Smooth muscle cell (in vitro differentiated cells): ENCODE measurements around the gene MEF2D. TPM values are rescaled to one million over a fixed set of nuclear protein-coding genes. Genes with fewer than 3 reads are reported as not detected.

Experiments
- DNase-seq: peaks from one replicate; lab custom pipeline; 2025; ENCODE audit not compliant: unreplicated experiment; lab: John Stamatoyannopoulos, UW
- H2AFZ ChIP-seq: fragments of 200-600 bp; sonication (generic); 2 replicates; pipeline ENCODE4 v1.6.0; 2016; ENCODE audit warnings: antibody characterized with exemption, low read depth, mild to moderate bottlenecking
- H3F3A ChIP-seq: fragments of 200-600 bp; sonication (generic); 2 replicates; pipeline ENCODE4 v1.6.0; 2017; ENCODE audit warnings: antibody characterized with exemption, low read depth
- H3K27ac ChIP-seq: fragments of 200-600 bp; sonication (generic); 2 replicates; pipeline ENCODE4 v1.5.1; 2016; ENCODE audit warnings: low read depth, mild to moderate bottlenecking
- H3K27me3 ChIP-seq: fragments of 200-600 bp; sonication (generic); 2 replicates; pipeline ENCODE4 v1.6.1; 2016; ENCODE audit warnings: low read depth, mild to moderate bottlenecking
- H3K36me3 ChIP-seq: fragments of 200-600 bp; sonication (generic); 2 replicates; pipeline ENCODE4 v1.5.1; 2016; ENCODE audit warnings: low read depth
- H3K4me1 ChIP-seq: fragments of 200-600 bp; sonication (generic); 2 replicates; pipeline ENCODE4 v1.5.1; 2016; ENCODE audit warnings: low read depth
- H3K4me2 ChIP-seq: fragments of 200-600 bp; sonication (generic); 2 replicates; pipeline ENCODE4 v1.6.0; 2016; ENCODE audit warnings: mild to moderate bottlenecking
- H3K4me3 ChIP-seq: fragments of 200-600 bp; sonication (generic); 2 replicates; pipeline ENCODE4 v1.5.1; 2016; ENCODE audit warnings: mild to moderate bottlenecking
- H3K79me2 ChIP-seq: fragments of 200-600 bp; sonication (generic); 2 replicates; pipeline ENCODE4 v1.6.0; 2016; ENCODE audit warnings: low read depth, mild to moderate bottlenecking
- H3K9ac ChIP-seq: fragments of 200-600 bp; sonication (generic); 2 replicates; pipeline ENCODE4 v1.6.0; 2016; ENCODE audit warnings: low read depth
- H3K9me3 ChIP-seq: fragments of 200-600 bp; sonication (generic); replicated peaks from 2 replicates; pipeline ENCODE4 v1.5.1; 2016; ENCODE audit warnings: low read depth
- H4K20me1 ChIP-seq: fragments of 200-600 bp; sonication (generic); 2 replicates; pipeline ENCODE4 v1.6.0; 2016; ENCODE audit warnings: low read depth
- WGBS: methylation state at CpG from one replicate; pipeline ENCODE4 v1.1.7; 2016; ENCODE audit warnings: low lambda C conversion rate; 5-methylcytosine and 5-hydroxymethylcytosine counted together
- polyA plus RNA-seq: library from polyadenylated mRNA; unstranded; fragments of >200 nt; fragmentation: Nextera tagmentation; extraction: Ambion mirVana; gene quantifications from 2 replicates; pipeline ENCODE4 v1.2.1, GENCODE V29; 2016
- total RNA-seq: library from RNA; depleted of rRNA; stranded (reverse); fragments of >200 nt; gene quantifications from 2 replicates; pipeline ENCODE4 v1.2.3, GENCODE V29; 2014
- TF ChIP-seq, protein P1 (sequence below): fragments of 200-600 bp; sonication (generic); IDR thresholded peaks from 2 replicates; pipeline ENCODE4 v1.5.1; 2017; ENCODE audit warnings: borderline replicate concordance, mild to moderate bottlenecking, antibody characterized with exemption; ENCODE audit not compliant: insufficient read depth, poor library complexity, severe bottlenecking

Gene MEF2D
- total and polyA plus RNA-seq, 2 experiments from 2014 or later: 23.2 to 45.6 TPM

DNA sequence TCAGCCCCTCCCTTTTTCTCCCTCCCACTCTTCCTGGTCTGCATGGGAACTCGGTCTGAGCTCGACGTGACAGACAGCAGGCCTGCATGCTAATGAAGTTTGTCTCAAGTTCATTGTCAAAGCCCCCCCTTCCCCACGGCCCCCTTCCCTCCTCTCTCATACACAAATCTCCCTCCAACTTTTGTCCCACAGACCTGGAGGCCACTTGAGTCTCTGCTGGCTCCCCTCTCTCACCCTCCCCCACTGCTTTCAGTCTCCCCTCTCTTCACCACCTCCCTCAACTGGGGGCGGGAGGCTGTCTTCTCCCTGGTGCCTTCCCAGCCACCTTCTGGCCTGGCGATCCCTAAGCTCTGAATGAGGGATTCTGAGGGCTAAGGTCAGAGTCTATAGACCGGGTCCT lies 70.3 kb downstream of the MEF2D start:
- Histone ChIP-seq H3K27me3 (peaks cover 98% of the 10 kb centered on the region), H3K9me3 (no peaks in the 10 kb centered on the region), H3K4me1 (peaks cover 16% of the 10 kb centered on the region), H3F3A (no peaks in the 10 kb centered on the region), H3K9ac (no peak overlapping the region), H3K27ac (no peak overlapping the region), H3K79me2 (no peaks in the 10 kb centered on the region), H4K20me1 (no peaks in the 10 kb centered on the region), H2AFZ (no peak overlapping the region), H3K36me3 (no peaks in the 10 kb centered on the region), H3K4me2 (no peak overlapping the region), H3K4me3 (no peak overlapping the region)
- no peak for DNase-seq
- 0% methylated on average over 3 of the region's 7 CpGs for WGBS
- TF ChIP-seq, protein P1, sequence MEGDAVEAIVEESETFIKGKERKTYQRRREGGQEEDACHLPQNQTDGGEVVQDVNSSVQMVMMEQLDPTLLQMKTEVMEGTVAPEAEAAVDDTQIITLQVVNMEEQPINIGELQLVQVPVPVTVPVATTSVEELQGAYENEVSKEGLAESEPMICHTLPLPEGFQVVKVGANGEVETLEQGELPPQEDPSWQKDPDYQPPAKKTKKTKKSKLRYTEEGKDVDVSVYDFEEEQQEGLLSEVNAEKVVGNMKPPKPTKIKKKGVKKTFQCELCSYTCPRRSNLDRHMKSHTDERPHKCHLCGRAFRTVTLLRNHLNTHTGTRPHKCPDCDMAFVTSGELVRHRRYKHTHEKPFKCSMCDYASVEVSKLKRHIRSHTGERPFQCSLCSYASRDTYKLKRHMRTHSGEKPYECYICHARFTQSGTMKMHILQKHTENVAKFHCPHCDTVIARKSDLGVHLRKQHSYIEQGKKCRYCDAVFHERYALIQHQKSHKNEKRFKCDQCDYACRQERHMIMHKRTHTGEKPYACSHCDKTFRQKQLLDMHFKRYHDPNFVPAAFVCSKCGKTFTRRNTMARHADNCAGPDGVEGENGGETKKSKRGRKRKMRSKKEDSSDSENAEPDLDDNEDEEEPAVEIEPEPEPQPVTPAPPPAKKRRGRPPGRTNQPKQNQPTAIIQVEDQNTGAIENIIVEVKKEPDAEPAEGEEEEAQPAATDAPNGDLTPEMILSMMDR: no peak

DNA sequence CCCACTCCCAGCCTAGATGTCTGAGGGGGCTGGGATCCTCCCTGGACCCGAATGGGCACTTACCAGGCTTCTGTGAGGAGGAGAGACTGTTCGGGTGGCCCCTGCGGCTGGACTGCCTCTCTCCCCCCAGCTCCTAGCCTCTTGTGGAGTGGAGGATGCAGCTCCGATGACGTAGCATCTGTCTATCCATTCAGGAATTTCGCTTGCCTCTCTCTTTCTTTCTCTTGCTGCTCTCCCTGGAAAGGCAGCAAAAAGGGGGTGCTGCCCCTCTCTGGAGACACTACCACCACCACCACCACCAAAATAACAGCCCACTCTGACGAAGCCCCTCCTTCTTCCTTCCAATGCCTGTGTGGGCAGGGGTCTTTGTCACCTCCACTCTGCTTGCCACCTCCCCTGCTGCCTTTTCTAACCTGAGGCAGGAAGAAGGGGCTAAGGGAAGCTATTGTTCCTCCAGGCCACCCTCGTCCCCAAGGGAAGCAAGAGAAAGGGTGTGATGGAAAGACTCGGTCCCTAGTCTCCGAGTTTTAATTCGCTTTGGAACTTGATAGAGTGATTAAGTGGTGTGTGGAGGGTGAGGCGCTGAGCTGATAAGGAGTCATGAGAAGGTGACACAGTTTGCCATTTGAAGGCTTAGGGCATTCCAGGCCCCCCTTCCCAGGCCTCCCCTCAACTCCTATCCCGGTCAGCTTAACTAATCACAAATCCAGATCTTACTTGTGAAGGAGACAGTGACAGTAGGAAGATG lies 71.1 kb downstream of the MEF2D start:
- Histone ChIP-seq H3K27ac (no peak overlapping the region), H3K4me1 (peaks cover 16% of the 10 kb centered on the region), H2AFZ (no peak overlapping the region), H3K4me2 (no peak overlapping the region), H3K9me3 (no peaks in the 10 kb centered on the region), H3K9ac (no peak overlapping the region), H4K20me1 (no peaks in the 10 kb centered on the region), H3K27me3 (peaks cover 98% of the 10 kb centered on the region), H3F3A (no peaks in the 10 kb centered on the region), H3K4me3 (no peak overlapping the region), H3K79me2 (no peaks in the 10 kb centered on the region), H3K36me3 (no peaks in the 10 kb centered on the region)
- WGBS: 16% methylated on average over 13 of the region's 13 CpGs
- DNase-seq: no peak
- TF ChIP-seq, protein P1: no peak

DNA sequence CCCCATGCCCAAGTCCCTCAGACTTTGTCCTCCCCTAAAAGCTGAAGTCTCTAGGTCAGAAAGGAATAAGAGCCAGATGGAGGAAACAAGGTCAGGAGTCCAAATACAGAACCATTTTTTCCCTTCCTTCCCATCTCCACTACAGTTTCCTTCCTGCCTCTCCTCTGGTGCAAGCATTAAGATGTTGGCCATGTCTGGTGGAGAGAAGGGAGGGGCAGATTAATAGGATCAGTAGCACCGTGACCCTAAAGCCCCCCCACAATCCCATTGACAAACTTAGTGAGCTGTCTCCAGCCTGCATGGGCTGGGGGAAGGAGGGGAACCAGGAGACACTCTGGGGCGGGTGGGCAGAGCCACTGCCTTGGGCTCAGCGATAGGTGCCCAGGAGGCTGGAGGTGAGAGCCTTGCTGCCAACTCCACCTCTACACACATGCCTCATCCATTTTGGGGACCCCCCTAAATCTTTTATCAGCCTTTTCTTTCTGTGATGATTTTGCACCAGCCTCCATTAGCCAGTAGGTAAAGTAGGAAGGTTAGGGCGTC lies 71.8 kb downstream of the MEF2D start:
- 56% methylated on average over 4 of the region's 4 CpGs for WGBS
- H3K4me2 ChIP-seq: no peak overlapping the region
- H3K9ac ChIP-seq: no peak overlapping the region
- no peaks in the 10 kb centered on the region for H3K9me3 ChIP-seq
- peaks cover 98% of the 10 kb centered on the region for H3K27me3 ChIP-seq
- no peaks in the 10 kb centered on the region for H3K36me3 ChIP-seq
- no peaks in the 10 kb centered on the region for H3F3A ChIP-seq
- H3K27ac ChIP-seq: no peak overlapping the region
- peaks cover 16% of the 10 kb centered on the region for H3K4me1 ChIP-seq
- no peak for DNase-seq
- H2AFZ ChIP-seq: no peak overlapping the region
- TF ChIP-seq, protein P1: no peak
- H3K79me2 ChIP-seq: no peaks in the 10 kb centered on the region
- no peaks in the 10 kb centered on the region for H4K20me1 ChIP-seq
- no peak overlapping the region for H3K4me3 ChIP-seq
